HG03575 (cell line): ENCODE measurements around the gene FETUB.
"Not testable (repeated sequence)": the region's sequence is repeated elsewhere in the genome, so short reads cannot be mapped to it uniquely, and the experiment has no call there.

Source experiments
- ATAC-seq: cut with Tn5 transposase; IDR thresholded peaks from one replicate; pipeline ENCODE4 v1.9.1; 2021; ENCODE audit not compliant: unreplicated experiment, insufficient number of reproducible peaks, low FRiP score; ENCODE audit errors: extremely low read depth

FETUB gene

DNA sequence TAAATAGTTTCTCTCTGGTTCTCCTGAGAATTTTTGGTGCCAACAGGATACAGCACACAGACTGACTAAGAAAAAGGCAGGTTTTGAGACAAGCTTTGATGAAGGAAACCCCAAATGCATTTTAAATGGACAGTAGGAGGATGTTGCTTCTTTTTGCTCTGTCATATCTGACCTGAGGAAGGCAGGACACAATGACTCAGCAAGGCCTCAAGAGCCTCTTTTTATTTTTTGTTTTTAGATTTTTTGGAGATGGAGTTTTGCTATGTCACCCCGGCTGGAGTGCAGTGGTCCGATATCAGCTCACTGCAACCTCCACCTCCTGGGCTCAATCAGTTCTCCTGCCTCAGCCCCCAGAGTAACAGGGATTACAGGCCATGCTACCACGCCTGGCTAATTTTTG is 60.1 kb downstream of the FETUB start:
- no peak for ATAC-seq

DNA sequence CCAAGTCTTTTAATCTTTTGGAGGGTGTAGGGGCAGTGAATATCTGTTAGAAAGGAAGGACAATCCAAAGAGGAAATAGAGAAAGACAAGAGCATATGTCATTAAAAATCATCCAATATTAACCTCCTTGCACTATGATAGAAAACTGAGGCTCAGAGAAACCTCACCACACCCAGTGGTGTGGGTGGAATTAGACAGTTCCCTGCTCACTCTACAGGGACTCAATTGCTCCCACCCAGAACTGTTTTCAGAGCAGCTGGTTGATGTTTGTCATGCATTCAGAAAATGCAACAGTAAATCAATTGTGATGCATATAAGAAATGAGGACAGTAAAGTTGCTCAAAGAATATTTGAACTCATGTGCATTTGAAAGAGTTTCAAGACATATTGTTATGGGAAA is 62.3 kb downstream of the FETUB start:
- ATAC-seq = not testable (repeated sequence)
